Epidermal melanocyte (primary cell): Measurements from ENCODE around the gene CCDC85C.

Source experiments
- DNase-seq: peaks from one replicate; pipeline ENCODE4 v3.0.0; 2011; ENCODE audit warnings: low spot score; ENCODE audit not compliant: insufficient read length

Gene CCDC85C

DNA sequence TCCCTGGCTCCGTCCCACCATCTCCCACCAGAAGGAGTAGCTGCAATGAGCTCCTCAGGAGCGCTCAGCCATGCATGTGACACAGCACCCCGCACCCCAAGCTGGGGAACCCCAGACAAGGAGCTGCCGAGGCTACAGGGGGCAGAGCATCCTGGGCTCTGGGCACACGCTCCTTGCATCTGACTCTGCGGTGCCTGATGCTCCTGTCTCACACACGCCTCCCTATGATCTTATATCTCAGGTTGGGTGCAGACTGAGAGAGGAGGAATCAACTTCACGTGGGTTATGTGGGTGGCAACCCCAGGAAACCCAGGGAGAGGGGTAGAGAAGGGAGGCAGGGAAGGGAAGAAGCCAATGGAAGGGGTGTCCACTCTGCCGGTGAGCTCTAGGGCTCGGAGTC is 62.8 kb downstream of the CCDC85C start:
- DNase-seq = no peak

GRCh38 chr14:99540196-99541032 is 63.6 kb downstream of the CCDC85C start:
- DNase-seq = no peak

GRCh38 chr14:99539491-99539890 is 64.5 kb downstream of the CCDC85C start:
- no peak for DNase-seq

- DNase-seq = no peak
These were observed 65.3 kb downstream of the CCDC85C start for GRCh38 chr14:99538733-99539132.

- no peak for DNase-seq
These were observed 65.7 kb downstream of the CCDC85C start for GRCh38 chr14:99538275-99538674.

- no peak for DNase-seq
These were observed 66.6 kb downstream of the CCDC85C start for GRCh38 chr14:99537399-99537798.

DNA sequence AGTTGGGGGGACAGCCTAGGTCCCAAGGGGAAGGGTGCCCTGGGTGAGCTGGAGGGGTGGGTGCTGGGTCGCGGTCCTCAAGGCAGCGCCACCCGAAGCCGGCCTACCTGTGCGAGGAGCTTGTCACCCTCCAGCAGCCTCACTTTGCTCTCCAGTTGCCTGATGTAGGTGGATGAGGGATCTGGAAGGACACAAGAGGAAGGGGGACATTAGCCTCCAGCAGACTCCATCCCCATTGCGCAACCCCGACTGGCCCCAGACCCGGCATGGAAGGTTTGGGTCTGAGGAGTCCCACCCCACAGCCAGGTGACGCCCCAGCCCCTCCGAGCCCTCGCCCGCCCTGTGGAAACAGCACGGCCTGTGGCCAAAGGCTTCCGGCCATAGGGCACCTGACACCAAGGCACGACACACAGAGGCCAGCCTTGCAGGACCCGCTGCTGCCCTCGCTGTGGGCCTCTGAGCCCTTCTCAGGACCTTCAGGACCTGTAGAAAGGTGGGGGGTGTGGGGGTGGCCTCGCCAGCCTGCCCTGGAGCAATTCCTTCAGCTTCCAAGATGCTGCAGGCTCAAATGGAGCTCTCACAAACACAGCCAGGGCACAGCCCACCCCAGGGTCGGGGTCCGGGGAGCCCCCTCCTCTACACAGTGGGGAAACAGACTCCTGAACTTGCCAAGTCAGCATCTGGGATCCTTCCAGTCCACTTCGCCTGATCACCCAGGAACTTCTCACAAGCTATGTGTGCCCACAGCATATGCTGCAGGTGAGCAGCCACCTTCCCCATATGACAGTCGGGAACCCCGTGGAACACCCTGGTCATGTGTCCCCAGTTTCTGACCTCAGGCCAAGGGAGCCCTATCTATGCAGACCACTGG is 67.9 kb downstream of the CCDC85C start:
- no peak for DNase-seq

DNA sequence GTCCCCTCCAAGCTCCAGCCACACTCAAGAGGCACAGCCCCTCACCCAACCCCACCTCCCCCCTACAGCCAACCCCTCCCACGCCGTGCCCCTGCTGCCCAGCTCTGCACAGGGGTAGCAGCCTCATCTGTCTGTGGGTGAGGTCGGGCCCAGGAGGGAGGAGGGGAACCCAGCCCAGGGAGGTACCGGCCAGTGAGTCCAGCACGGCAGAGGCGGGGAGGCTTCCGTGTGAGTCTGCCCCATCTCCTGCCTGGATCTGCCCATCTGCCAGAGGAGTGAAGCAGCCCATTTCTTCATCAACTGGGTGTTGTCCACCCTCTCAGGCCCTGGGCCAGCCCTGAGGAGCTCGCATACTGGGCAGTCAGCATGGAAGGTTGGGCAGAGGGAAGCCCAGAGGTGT is 68.6 kb downstream of the CCDC85C start:
- no peak for DNase-seq

GRCh38 chr14:99534863-99535262 is 69.1 kb downstream of the CCDC85C start:
- DNase-seq = no peak

- DNase-seq = no peak
These were observed 69.7 kb downstream of the CCDC85C start for GRCh38 chr14:99534333-99534732.

DNA sequence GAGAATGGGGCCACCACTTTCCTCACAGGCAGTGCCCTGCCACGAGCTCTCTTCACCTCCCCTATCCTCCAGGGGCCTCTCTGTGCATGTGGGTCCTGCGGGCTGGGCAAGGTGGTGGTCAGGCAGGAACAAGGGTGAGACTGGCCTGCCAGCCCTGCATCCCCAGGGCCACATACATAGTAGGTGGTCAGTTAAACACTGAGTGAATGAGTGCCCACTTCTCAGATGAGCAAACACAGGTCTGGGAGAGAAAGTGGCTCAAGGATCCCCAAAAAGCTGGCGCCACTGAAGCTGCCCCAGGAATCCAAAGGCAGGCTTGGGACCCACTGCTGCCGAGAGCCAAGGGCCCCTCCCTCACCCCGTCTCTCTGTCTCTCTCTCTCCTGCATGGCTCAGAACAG is 71.7 kb downstream of the CCDC85C start:
- no peak for DNase-seq

DNA sequence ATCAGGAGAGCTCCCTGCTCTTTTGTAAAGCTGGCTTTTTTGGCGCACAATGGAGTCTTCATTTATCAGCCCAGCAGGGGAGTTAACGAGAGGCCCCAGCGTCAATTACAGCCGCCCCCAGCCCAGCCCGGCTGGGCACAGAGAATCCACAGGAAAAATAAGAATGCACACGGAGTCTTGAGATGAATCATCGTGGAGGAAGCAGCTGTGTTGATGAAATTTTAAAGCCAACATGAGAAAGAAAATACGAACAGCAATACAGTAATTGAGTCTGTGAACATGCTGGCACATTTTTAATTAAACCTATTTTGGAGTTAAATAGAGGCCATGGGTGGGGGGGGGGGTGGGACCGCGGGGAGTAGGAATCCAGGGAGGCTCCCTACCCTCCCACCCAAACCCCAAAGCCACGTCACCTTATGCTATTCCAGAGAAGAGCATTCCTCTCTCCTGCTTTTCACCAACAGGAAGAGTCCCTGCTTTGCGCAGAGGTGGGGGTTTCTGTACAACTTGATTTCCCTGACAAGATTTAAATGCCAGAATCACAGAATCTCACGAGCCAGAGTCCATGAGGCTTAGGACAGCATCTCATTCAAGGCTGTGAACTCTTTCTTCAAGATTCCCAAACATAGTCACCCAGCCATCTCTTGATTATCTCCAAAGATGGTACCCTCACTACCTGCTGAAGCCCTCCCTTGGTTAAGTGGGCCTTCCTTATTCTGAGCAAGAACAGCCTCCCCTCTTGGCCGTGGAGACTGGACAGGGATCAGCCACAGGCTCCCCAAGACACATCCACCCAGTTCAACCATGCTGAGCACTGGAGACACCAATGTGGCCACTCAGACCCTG is 72.5 kb downstream of the CCDC85C start:
- DNase-seq = no peak

DNA sequence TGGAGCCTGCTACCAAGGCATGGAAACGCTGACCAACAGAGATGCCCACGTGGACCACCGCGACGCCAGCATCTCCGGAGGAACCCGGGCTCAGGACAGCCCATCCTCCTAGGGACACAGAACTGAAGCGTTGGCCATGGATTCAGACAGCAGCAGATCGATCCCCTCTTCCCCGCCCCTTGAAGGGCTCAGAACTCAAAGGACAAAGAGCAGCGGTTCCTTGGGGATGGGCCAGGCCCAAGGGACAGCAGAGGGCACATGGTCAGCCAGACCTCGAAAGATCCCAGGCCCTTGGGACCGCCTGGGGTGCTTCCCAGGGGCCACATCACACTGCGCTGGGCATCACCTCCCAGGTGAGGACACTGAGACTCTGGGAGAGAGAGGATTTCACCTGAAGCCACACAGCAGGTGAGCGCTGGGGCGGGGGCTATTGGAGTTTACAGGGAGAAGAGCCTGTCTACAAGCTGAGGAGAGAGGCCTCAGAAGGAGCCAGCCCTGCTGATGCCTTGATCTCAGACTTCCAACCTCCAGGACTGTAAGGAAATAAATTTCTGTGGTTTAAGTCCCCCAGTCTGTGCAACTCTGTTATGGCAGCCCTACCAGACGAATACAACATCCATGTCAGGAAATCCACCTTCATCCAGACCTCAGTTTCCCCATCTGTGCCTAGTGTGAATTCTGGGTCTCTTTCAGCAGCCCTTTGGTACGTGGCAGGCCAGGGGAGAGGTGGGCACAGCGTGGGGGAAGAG is 73.4 kb downstream of the CCDC85C start:
- no peak for DNase-seq

- no peak for DNase-seq
These were observed 74.1 kb downstream of the CCDC85C start for GRCh38 chr14:99529899-99530298.

DNA sequence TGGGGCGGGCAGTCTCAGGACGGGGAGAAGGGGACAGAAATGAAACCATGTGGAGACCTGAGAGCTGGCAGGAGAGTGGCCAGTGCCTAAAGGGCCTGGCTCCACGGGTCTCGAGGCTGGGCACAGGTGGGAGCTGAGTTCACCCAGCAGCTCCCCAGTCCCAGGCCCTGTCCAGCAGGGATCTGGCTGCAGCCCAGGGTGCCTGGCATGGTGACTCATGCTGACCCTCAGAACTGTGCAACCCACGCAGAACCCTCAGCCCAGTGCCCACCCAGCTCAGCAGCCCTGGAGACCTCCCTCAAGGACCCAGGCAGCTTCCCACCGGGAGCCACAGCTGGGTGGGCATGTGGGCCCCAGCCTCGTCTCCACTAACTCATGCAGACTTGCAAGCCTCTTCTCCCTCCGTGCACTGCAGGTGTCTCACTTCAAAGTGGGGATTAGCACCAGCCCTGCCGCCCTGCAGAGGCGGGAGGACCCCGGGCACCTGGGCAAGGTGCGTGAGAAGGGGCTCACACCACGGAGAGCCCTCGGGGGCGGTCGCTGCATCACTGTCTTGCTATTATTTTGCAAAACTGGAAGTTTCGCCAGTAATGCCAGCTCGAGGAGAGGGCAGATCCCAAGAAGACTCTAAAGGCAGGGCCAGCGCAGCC is 76.5 kb downstream of the CCDC85C start:
- DNase-seq = no peak

- no peak for DNase-seq
These were observed 77.0 kb downstream of the CCDC85C start for GRCh38 chr14:99527026-99527425.

DNA sequence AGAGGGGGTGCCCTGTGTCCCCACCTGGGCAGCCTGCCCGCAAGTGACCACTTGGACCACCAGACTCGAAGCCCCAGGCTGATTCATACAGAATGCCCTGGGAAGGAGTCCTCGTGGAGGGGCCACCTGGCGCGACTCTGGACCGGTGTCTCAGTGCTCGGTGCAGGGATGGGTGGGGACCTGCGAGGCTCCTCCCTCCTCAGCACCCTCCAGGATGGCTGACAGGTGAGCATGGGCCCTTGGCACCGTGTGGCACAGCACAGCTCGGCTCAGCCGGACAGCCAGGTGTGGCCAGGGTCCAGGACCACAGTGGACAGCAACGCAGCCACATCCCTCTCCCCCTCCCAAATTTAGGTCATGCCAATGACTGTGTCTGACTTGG is 78.3 kb downstream of the CCDC85C start:
- no peak for DNase-seq

GRCh38 chr14:99524804-99525698 is 79.0 kb downstream of the CCDC85C start:
- no peak for DNase-seq

DNA sequence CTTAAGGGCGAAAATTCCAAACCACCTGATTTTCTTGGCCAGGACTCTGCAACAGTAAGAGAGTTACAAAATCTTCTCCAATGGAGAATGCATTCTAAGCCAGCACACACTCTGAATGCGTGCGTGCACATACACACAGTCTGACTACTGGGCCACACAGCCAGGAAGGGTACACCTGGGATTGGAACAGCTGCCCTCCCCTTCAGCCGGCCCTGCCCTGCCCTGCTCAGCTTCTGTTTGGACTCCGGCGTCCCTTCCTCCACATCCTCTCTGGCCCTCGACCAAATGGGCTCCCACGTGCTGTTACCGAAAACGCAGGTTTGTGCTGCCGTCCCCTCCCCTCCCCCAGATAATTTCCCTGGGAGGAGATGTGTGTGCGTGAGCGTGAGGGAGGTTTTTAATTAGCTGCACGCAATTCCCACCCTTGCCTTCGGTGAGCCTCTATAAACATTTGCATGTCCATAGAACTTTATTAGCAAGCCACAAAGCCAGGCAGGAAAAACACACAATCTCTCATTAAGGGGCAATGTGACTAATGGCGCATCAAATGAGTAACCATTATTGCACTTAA is 79.8 kb downstream of the CCDC85C start:
- no peak for DNase-seq
